Measurements from ENCODE around the gene MRPL23. TPM values are rescaled to one million over a fixed set of nuclear protein-coding genes. Genes with fewer than 3 reads are reported as not detected.

MRPL23 gene
- total RNA-seq, 1 experiment from 2014 or later, result 98.0 TPM

- H3K36me3 Mint-ChIP-seq (ENCODE audit: insufficient read depth, unreplicated experiment), result no peaks in the 10 kb centered on the region
- peaks cover 7% of the 10 kb centered on the region for H3K27me3 Mint-ChIP-seq (ENCODE audit: insufficient read depth, unreplicated experiment)
- intact Hi-C loops (cut with micrococcal nuclease), result no loop called here
- no peak overlapping the region for H3K27ac Mint-ChIP-seq (ENCODE audit: low read depth, unreplicated experiment)
- CTCF ChIA-PET, result interaction anchor here (0.6 to 1.0 kb wide), 2 partner anchors 14 to 229 kb away, joined by 3 read pairs; no protein-coding TSS in a partner anchor
- POLR2A ChIA-PET, result interaction anchor here (0.6 kb wide), 1 partner anchor 48 kb away, joined by 3 read pairs; no protein-coding TSS in a partner anchor
- no peak for DNase-seq (ENCODE audit: unreplicated experiment)
- TF ChIP-seq CTCF (IDR thresholded peaks at IDR 0.05; ENCODE audit: unreplicated experiment), result no peak
- H3K4me1 Mint-ChIP-seq (ENCODE audit: insufficient read depth, unreplicated experiment), result no peaks in the 10 kb centered on the region
- H3K9me3 Mint-ChIP-seq (ENCODE audit: unreplicated experiment), result no peaks in the 10 kb centered on the region
- BruUV-seq (replicated peaks), result no TSS peak
- no peak overlapping the region for H3K4me3 Mint-ChIP-seq (ENCODE audit: unreplicated experiment)
These were observed 23.8 kb upstream of the MRPL23 start for GRCh38 chr11:1923201-1923956.

- no TSS peak for BruUV-seq (replicated peaks)
- Mint-ChIP-seq H3K36me3 (ENCODE audit: insufficient read depth, unreplicated experiment) (no peaks in the 10 kb centered on the region), H3K27ac (ENCODE audit: low read depth, unreplicated experiment) (no peak overlapping the region), H3K4me1 (ENCODE audit: insufficient read depth, unreplicated experiment) (no peaks in the 10 kb centered on the region), H3K9me3 (ENCODE audit: unreplicated experiment) (no peaks in the 10 kb centered on the region), H3K4me3 (ENCODE audit: unreplicated experiment) (no peak overlapping the region), H3K27me3 (ENCODE audit: insufficient read depth, unreplicated experiment) (peaks cover 9% of the 10 kb centered on the region)
- intact Hi-C loops (cut with micrococcal nuclease), result no loop called here
- DNase-seq (ENCODE audit: unreplicated experiment), result no peak
- no peak for TF ChIP-seq CTCF (IDR thresholded peaks at IDR 0.05; ENCODE audit: unreplicated experiment)
- CTCF ChIA-PET, result interaction anchor here (1.0 kb wide), 1 partner anchor 230 kb away, joined by 3 read pairs; no protein-coding TSS in a partner anchor
- POLR2A ChIA-PET, result no interaction called here
These were observed 23.0 kb upstream of the MRPL23 start for GRCh38 chr11:1924181-1924580.

- H3K4me3 Mint-ChIP-seq (ENCODE audit: unreplicated experiment), result no peak overlapping the region
- no peaks in the 10 kb centered on the region for H3K4me1 Mint-ChIP-seq (ENCODE audit: insufficient read depth, unreplicated experiment)
- TF ChIP-seq CTCF (IDR thresholded peaks at IDR 0.05; ENCODE audit: unreplicated experiment), result no peak
- H3K9me3 Mint-ChIP-seq (ENCODE audit: unreplicated experiment), result no peaks in the 10 kb centered on the region
- H3K27ac Mint-ChIP-seq (ENCODE audit: low read depth, unreplicated experiment), result no peak overlapping the region
- CTCF ChIA-PET, result interaction anchor here (1.0 kb wide), 1 partner anchor 231 kb away, joined by 3 read pairs; no protein-coding TSS in a partner anchor
- intact Hi-C loops (cut with micrococcal nuclease), result no loop called here
- BruUV-seq (replicated peaks), result no TSS peak
- POLR2A ChIA-PET, result no interaction called here
- no peak for DNase-seq (ENCODE audit: unreplicated experiment)
- H3K36me3 Mint-ChIP-seq (ENCODE audit: insufficient read depth, unreplicated experiment), result no peaks in the 10 kb centered on the region
- H3K27me3 Mint-ChIP-seq (ENCODE audit: insufficient read depth, unreplicated experiment), result peaks cover 15% of the 10 kb centered on the region
These were observed 22.3 kb upstream of the MRPL23 start for GRCh38 chr11:1924646-1925372.

- no peak for TF ChIP-seq CTCF (IDR thresholded peaks at IDR 0.05; ENCODE audit: unreplicated experiment)
- DNase-seq (ENCODE audit: unreplicated experiment), result no peak
- CTCF ChIA-PET, result no interaction called here
- H3K4me3 Mint-ChIP-seq (ENCODE audit: unreplicated experiment), result no peak overlapping the region
- no peaks in the 10 kb centered on the region for H3K9me3 Mint-ChIP-seq (ENCODE audit: unreplicated experiment)
- no peaks in the 10 kb centered on the region for H3K36me3 Mint-ChIP-seq (ENCODE audit: insufficient read depth, unreplicated experiment)
- intact Hi-C loops (cut with micrococcal nuclease), result no loop called here
- no peaks in the 10 kb centered on the region for H3K4me1 Mint-ChIP-seq (ENCODE audit: insufficient read depth, unreplicated experiment)
- H3K27ac Mint-ChIP-seq (ENCODE audit: low read depth, unreplicated experiment), result no peak overlapping the region
- BruUV-seq (replicated peaks), result no TSS peak
- POLR2A ChIA-PET, result no interaction called here
- peaks cover 20% of the 10 kb centered on the region for H3K27me3 Mint-ChIP-seq (ENCODE audit: insufficient read depth, unreplicated experiment)
These were observed 21.6 kb upstream of the MRPL23 start for GRCh38 chr11:1925373-1926155.
